ENCODE data around the gene CNTNAP2. TPM values are rescaled to one million over a fixed set of nuclear protein-coding genes. Genes with fewer than 3 reads are reported as not detected.

CNTNAP2 gene
- total and polyA plus RNA-seq, 2 experiments from 2014 or later = not detected

- no peaks in the 10 kb centered on the region for H3K36me3 ChIP-seq (ENCODE audit: low read depth)
- H4K20me1 ChIP-seq (ENCODE audit: insufficient read depth) = no peaks in the 10 kb centered on the region
- no peak overlapping the region for H3K27ac ChIP-seq
- DNase-seq = no peak
- H3K9me3 ChIP-seq (ENCODE audit: low read depth) = no peaks in the 10 kb centered on the region
- no peaks in the 10 kb centered on the region for H3K79me2 ChIP-seq (ENCODE audit: insufficient read depth)
- no peaks in the 10 kb centered on the region for H3K4me1 ChIP-seq (ENCODE audit: insufficient read depth)
- no peak overlapping the region for H2AFZ ChIP-seq
- H3K4me3 ChIP-seq = no peak overlapping the region
- H3K9ac ChIP-seq = no peak overlapping the region
- H3K9me2 ChIP-seq (ENCODE audit: insufficient read depth) = no peaks in the 10 kb centered on the region
- WGBS, 2 experiments (ENCODE audit: low coverage in 1 of 2, low lambda C conversion rate in 2 of 2, missing lambda C conversion rate in 2 of 2) = 13 to 14% methylated on average over 4 of the region's 4 CpGs
- H3F3A ChIP-seq (ENCODE audit: insufficient read depth) = no peaks in the 10 kb centered on the region
- no peak for TF ChIP-seq EZH2 (IDR thresholded peaks at IDR 0.05; ENCODE audit: insufficient read depth, poor library complexity, severe bottlenecking)
- no peak for TF ChIP-seq EZH2phosphoT487 (IDR thresholded peaks at IDR 0.05; ENCODE audit: insufficient read depth, low read depth)
- H3K27me3 ChIP-seq (replicated peaks; ENCODE audit: insufficient read depth) = no peaks in the 10 kb centered on the region
- H3K4me2 ChIP-seq (ENCODE audit: unreplicated experiment) = no peak overlapping the region
- in situ Hi-C loops (cut with MboI) = no loop called here
These were observed 2045.2 kb downstream of the CNTNAP2 start for GRCh38 chr7:148161776-148162175.

- Histone ChIP-seq H3K9ac (no peak overlapping the region), H4K20me1 (ENCODE audit: insufficient read depth) (no peaks in the 10 kb centered on the region), H3K4me2 (ENCODE audit: unreplicated experiment) (no peak overlapping the region), H3K4me1 (ENCODE audit: insufficient read depth) (no peaks in the 10 kb centered on the region), H3K9me3 (ENCODE audit: low read depth) (no peaks in the 10 kb centered on the region), H3F3A (ENCODE audit: insufficient read depth) (no peaks in the 10 kb centered on the region), H3K9me2 (ENCODE audit: insufficient read depth) (no peaks in the 10 kb centered on the region), H3K36me3 (ENCODE audit: low read depth) (no peaks in the 10 kb centered on the region), H3K27me3 (replicated peaks; ENCODE audit: insufficient read depth) (no peaks in the 10 kb centered on the region), H3K27ac (no peak overlapping the region), H2AFZ (no peak overlapping the region), H3K79me2 (ENCODE audit: insufficient read depth) (no peaks in the 10 kb centered on the region), H3K4me3 (no peak overlapping the region)
- TF ChIP-seq EZH2 (IDR thresholded peaks at IDR 0.05; ENCODE audit: insufficient read depth, poor library complexity, severe bottlenecking) (no peak), EZH2phosphoT487 (IDR thresholded peaks at IDR 0.05; ENCODE audit: insufficient read depth, low read depth) (no peak)
- no peak for DNase-seq
- in situ Hi-C loops (cut with MboI) = no loop called here
- WGBS, 2 experiments (ENCODE audit: low coverage in 1 of 2, low lambda C conversion rate in 2 of 2, missing lambda C conversion rate in 2 of 2) = 16 to 18% methylated on average over 4 of the region's 4 CpGs
These were observed 2046.2 kb downstream of the CNTNAP2 start for GRCh38 chr7:148162808-148163207.

GRCh38 chr7:148163246-148163645 is 2046.6 kb downstream of the CNTNAP2 start:
- Histone ChIP-seq H3K4me2 (ENCODE audit: unreplicated experiment) (no peak overlapping the region), H3K36me3 (ENCODE audit: low read depth) (no peaks in the 10 kb centered on the region), H2AFZ (no peak overlapping the region), H3K79me2 (ENCODE audit: insufficient read depth) (no peaks in the 10 kb centered on the region), H3K9me2 (ENCODE audit: insufficient read depth) (no peaks in the 10 kb centered on the region), H3K4me3 (no peak overlapping the region), H3K9me3 (ENCODE audit: low read depth) (no peaks in the 10 kb centered on the region), H3F3A (ENCODE audit: insufficient read depth) (no peaks in the 10 kb centered on the region), H3K9ac (no peak overlapping the region), H4K20me1 (ENCODE audit: insufficient read depth) (no peaks in the 10 kb centered on the region), H3K27ac (no peak overlapping the region), H3K27me3 (replicated peaks; ENCODE audit: insufficient read depth) (no peaks in the 10 kb centered on the region), H3K4me1 (ENCODE audit: insufficient read depth) (no peaks in the 10 kb centered on the region)
- 3 to 4% methylated on average over 1 of the region's 1 CpG for WGBS, 2 experiments (ENCODE audit: low coverage in 1 of 2, low lambda C conversion rate in 2 of 2, missing lambda C conversion rate in 2 of 2)
- no peak for DNase-seq
- in situ Hi-C loops (cut with MboI) = no loop called here
- TF ChIP-seq EZH2 (IDR thresholded peaks at IDR 0.05; ENCODE audit: insufficient read depth, poor library complexity, severe bottlenecking) = no peak
- TF ChIP-seq EZH2phosphoT487 (IDR thresholded peaks at IDR 0.05; ENCODE audit: insufficient read depth, low read depth) = no peak

GRCh38 chr7:148172920-148173319 is 2056.3 kb downstream of the CNTNAP2 start:
- Histone ChIP-seq H3K36me3 (ENCODE audit: low read depth) (no peaks in the 10 kb centered on the region), H3K9ac (no peak overlapping the region), H3K9me2 (ENCODE audit: insufficient read depth) (no peaks in the 10 kb centered on the region), H3K27me3 (replicated peaks; ENCODE audit: insufficient read depth) (no peaks in the 10 kb centered on the region), H3K4me2 (ENCODE audit: unreplicated experiment) (no peak overlapping the region), H3K9me3 (ENCODE audit: low read depth) (no peaks in the 10 kb centered on the region), H3F3A (ENCODE audit: insufficient read depth) (no peaks in the 10 kb centered on the region), H4K20me1 (ENCODE audit: insufficient read depth) (no peaks in the 10 kb centered on the region), H2AFZ (no peak overlapping the region), H3K79me2 (ENCODE audit: insufficient read depth) (no peaks in the 10 kb centered on the region), H3K4me3 (no peak overlapping the region), H3K27ac (no peak overlapping the region), H3K4me1 (ENCODE audit: insufficient read depth) (no peaks in the 10 kb centered on the region)
- no peak for DNase-seq
- in situ Hi-C loops (cut with MboI) = no loop called here
- 24 to 41% methylated on average over 1 of the region's 1 CpG for WGBS, 2 experiments (ENCODE audit: low coverage in 1 of 2, low lambda C conversion rate in 2 of 2, missing lambda C conversion rate in 2 of 2)
- TF ChIP-seq EZH2 (IDR thresholded peaks at IDR 0.05; ENCODE audit: insufficient read depth, poor library complexity, severe bottlenecking) (no peak), EZH2phosphoT487 (IDR thresholded peaks at IDR 0.05; ENCODE audit: insufficient read depth, low read depth) (no peak)

- Histone ChIP-seq H3K9ac (no peak overlapping the region), H4K20me1 (ENCODE audit: insufficient read depth) (no peaks in the 10 kb centered on the region), H3K36me3 (ENCODE audit: low read depth) (no peaks in the 10 kb centered on the region), H3K4me3 (no peak overlapping the region), H2AFZ (no peak overlapping the region), H3K27ac (no peak overlapping the region), H3K4me1 (ENCODE audit: insufficient read depth) (no peaks in the 10 kb centered on the region), H3F3A (ENCODE audit: insufficient read depth) (no peaks in the 10 kb centered on the region), H3K79me2 (ENCODE audit: insufficient read depth) (no peaks in the 10 kb centered on the region), H3K9me2 (ENCODE audit: insufficient read depth) (no peaks in the 10 kb centered on the region), H3K27me3 (replicated peaks; ENCODE audit: insufficient read depth) (no peaks in the 10 kb centered on the region), H3K9me3 (ENCODE audit: low read depth) (no peaks in the 10 kb centered on the region), H3K4me2 (ENCODE audit: unreplicated experiment) (no peak overlapping the region)
- TF ChIP-seq EZH2 (IDR thresholded peaks at IDR 0.05; ENCODE audit: insufficient read depth, poor library complexity, severe bottlenecking) = no peak
- TF ChIP-seq EZH2phosphoT487 (IDR thresholded peaks at IDR 0.05; ENCODE audit: insufficient read depth, low read depth) = no peak
- WGBS, 2 experiments (ENCODE audit: low coverage in 1 of 2, low lambda C conversion rate in 2 of 2, missing lambda C conversion rate in 2 of 2) = 38 to 39% methylated on average over 3 of the region's 3 CpGs
- in situ Hi-C loops (cut with MboI) = no loop called here
- no peak for DNase-seq
These were observed 2056.8 kb downstream of the CNTNAP2 start for GRCh38 chr7:148173369-148173768.

Measured in GM23248 (cell line).